ENCODE data around the gene RNPEPL1.

GRCh38 chr2:240603846-240604245, 35.6 kb downstream of the RNPEPL1 start:
- TF ChIP-seq GABPA (IDR thresholded peaks at IDR 0.05; ENCODE audit: low read depth) (no peak), POLR2AphosphoS5 (IDR thresholded peaks at IDR 0.05; ENCODE audit: low read depth) (no peak), SPI1 (IDR thresholded peaks at IDR 0.05; ENCODE audit: borderline replicate concordance, low read depth) (no peak)
- TF ChIP-seq, protein P1, sequence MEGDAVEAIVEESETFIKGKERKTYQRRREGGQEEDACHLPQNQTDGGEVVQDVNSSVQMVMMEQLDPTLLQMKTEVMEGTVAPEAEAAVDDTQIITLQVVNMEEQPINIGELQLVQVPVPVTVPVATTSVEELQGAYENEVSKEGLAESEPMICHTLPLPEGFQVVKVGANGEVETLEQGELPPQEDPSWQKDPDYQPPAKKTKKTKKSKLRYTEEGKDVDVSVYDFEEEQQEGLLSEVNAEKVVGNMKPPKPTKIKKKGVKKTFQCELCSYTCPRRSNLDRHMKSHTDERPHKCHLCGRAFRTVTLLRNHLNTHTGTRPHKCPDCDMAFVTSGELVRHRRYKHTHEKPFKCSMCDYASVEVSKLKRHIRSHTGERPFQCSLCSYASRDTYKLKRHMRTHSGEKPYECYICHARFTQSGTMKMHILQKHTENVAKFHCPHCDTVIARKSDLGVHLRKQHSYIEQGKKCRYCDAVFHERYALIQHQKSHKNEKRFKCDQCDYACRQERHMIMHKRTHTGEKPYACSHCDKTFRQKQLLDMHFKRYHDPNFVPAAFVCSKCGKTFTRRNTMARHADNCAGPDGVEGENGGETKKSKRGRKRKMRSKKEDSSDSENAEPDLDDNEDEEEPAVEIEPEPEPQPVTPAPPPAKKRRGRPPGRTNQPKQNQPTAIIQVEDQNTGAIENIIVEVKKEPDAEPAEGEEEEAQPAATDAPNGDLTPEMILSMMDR (IDR thresholded peaks at IDR 0.05; ENCODE audit: insufficient read depth, low read length): no peak
- TF ChIP-seq, protein P2, sequence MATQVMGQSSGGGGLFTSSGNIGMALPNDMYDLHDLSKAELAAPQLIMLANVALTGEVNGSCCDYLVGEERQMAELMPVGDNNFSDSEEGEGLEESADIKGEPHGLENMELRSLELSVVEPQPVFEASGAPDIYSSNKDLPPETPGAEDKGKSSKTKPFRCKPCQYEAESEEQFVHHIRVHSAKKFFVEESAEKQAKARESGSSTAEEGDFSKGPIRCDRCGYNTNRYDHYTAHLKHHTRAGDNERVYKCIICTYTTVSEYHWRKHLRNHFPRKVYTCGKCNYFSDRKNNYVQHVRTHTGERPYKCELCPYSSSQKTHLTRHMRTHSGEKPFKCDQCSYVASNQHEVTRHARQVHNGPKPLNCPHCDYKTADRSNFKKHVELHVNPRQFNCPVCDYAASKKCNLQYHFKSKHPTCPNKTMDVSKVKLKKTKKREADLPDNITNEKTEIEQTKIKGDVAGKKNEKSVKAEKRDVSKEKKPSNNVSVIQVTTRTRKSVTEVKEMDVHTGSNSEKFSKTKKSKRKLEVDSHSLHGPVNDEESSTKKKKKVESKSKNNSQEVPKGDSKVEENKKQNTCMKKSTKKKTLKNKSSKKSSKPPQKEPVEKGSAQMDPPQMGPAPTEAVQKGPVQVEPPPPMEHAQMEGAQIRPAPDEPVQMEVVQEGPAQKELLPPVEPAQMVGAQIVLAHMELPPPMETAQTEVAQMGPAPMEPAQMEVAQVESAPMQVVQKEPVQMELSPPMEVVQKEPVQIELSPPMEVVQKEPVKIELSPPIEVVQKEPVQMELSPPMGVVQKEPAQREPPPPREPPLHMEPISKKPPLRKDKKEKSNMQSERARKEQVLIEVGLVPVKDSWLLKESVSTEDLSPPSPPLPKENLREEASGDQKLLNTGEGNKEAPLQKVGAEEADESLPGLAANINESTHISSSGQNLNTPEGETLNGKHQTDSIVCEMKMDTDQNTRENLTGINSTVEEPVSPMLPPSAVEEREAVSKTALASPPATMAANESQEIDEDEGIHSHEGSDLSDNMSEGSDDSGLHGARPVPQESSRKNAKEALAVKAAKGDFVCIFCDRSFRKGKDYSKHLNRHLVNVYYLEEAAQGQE (IDR thresholded peaks at IDR 0.05; ENCODE audit: insufficient replicate concordance, low read depth): no peak

Measured in HL-60 (cell line).